Epithelial cell of prostate (primary cell): Measurements from ENCODE around the gene MED29.

ENCODE experiments used
- DNase-seq: peaks from one replicate; pipeline ENCODE4 v3.0.0-alpha.2; 2011; ENCODE audit warnings: low read depth, low spot score
- H3K27ac ChIP-seq: fragments of 450-650 bp; 2 replicates; pipeline ENCODE4 v1.5.1; 2017; ENCODE audit warnings: mild to moderate bottlenecking

Gene MED29

DNA sequence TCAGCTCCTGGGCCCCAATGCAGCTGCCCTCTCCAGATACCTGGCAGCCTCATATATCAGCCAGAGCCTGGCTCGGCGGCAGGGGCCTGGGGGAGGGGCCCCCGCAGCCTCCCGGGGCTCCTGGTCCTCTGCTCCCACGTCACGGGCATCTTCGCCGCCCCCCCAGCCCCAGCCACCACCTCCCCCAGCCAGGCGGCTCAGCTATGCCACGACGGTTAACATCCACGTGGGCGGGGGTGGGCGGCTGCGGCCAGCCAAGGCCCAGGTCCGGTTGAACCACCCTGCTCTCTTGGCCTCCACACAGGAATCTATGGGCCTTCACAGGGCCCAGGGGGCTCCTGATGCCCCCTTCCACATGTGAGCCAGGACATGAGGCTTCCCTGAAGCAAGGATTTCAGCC lies 33.8 kb downstream of the MED29 start:
- DNase-seq: no peak
- no peak overlapping the region for H3K27ac ChIP-seq

DNA sequence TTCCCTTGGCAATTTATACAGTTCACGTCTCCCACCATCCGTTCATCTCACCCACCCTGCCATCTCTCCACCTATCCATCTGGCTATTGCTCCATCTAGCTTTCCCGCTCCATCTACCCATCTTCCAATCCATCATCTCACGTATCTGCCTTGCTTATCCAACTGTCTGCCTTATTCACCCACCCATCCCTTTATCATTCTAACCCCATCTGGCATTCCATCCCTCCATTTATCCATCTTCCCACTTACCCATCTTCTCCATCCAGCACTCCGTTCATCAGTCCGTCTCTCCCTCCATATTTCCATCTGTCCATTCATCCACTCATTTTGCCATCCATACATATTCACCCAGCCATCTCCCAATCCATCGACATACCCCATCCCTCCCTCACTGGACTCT lies 34.6 kb downstream of the MED29 start:
- no peak for DNase-seq
- H3K27ac ChIP-seq: no peak overlapping the region

DNA sequence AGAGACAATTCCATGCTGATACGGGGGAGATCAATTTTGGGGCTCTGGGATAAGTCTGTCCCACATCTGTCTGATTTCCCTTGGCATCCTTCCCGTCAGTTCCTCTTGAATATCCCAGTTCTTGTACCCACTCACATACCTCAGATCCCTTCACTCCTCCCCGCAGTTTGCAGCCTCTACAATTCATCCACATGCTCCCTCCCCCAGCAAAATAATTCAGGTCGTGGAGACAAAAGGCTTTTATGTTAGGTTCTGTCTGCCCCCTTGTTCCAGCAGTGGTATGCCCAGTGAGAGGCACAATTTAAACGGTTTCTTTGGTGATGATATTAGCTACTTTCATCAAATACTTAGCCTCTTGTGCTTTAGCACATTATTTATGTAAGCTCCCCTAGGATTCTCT lies 35.0 kb downstream of the MED29 start:
- H3K27ac ChIP-seq: no peak overlapping the region
- no peak for DNase-seq

- H3K27ac ChIP-seq: no peak overlapping the region
- DNase-seq: no peak
Measured at GRCh38 chr19:39427707-39428106, 36.5 kb downstream of the MED29 start.

DNA sequence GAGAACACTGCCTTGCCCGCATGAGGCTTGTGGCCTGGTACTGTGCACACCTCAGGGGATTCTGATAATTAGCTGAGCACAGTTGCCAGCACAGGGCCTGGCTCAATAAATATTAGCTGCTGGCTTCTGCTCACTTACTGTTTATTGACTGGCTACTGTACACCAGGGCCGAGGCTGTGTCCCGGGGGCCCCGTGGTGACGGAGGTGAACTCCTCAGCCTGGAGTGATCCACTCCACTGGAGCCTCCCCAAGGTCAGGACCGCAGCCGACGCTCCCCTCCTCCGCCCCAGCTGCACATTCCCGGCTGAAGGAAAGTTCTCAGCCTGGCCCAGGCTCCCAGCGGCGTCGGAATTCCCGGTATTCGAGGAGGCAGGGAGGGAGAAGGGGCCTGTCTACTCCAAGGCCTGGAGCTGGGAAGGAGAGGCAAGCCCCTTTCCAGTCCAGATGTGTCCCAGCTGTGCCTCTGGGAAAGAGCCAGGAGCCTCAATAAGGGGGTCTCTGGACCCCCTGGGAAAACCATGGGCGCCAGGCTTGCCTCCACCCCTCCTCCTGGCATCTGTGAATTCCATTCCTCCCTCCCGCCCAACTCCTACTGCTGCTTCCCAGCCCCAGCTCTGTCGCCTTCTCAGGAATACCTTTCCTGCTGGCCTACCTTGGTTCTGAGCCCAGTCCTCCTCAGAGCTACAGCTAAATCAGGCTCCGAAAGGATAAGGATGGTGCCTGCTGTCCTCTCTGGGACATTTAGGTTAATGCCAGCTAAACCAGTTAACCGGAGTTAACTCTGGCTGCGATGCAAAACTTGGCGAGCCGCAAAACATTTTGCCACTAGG lies 37.3 kb downstream of the MED29 start:
- H3K27ac ChIP-seq: no peak overlapping the region
- no peak for DNase-seq

- DNase-seq: no peak
- peak overlapping the region; percentile 69 for H3K27ac ChIP-seq
Measured at GRCh38 chr19:39430675-39431593, 39.8 kb downstream of the MED29 start.

GRCh38 chr19:39432677-39433025 lies 41.5 kb downstream of the MED29 start:
- no peak for DNase-seq

DNA sequence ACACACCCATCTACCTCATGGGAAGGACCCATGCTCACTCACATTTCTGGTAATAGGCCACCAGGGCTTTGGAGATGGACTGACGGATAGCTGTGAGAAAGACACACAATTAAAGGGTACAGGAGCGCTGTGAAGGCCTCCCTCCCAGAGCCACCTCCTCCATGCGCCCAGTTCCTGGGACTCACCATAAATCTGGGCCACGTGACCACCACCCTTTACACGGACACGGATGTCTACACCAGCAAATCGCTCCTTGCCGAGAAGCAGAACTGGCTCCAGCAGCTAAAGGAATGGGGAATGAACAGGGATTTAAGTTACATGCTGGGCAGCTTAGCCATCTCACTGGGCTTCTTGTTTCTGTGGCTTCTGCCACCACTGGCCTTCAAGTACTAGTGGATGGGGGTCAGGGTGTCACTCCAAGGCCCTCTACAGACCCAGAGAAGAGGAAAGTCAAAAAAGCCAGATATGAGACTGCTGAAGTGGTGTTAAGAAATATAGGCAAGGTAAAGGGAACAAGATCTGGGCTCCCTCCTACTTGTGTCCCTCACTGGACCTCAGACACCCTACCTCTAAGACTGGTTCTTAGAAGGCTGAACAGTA lies 42.4 kb downstream of the MED29 start:
- DNase-seq: no peak
- H3K27ac ChIP-seq: peak overlapping the region; percentile 73

More at GRCh38 chr19:39432677-39433025, 41.5 kb downstream of the MED29 start:
- H3K27ac ChIP-seq: peak overlapping the region; percentile 69

GRCh38 chr19:39434123-39435076 lies 43.2 kb downstream of the MED29 start:
- no peak for DNase-seq
- H3K27ac ChIP-seq: peak overlapping the region; percentile 73

DNA sequence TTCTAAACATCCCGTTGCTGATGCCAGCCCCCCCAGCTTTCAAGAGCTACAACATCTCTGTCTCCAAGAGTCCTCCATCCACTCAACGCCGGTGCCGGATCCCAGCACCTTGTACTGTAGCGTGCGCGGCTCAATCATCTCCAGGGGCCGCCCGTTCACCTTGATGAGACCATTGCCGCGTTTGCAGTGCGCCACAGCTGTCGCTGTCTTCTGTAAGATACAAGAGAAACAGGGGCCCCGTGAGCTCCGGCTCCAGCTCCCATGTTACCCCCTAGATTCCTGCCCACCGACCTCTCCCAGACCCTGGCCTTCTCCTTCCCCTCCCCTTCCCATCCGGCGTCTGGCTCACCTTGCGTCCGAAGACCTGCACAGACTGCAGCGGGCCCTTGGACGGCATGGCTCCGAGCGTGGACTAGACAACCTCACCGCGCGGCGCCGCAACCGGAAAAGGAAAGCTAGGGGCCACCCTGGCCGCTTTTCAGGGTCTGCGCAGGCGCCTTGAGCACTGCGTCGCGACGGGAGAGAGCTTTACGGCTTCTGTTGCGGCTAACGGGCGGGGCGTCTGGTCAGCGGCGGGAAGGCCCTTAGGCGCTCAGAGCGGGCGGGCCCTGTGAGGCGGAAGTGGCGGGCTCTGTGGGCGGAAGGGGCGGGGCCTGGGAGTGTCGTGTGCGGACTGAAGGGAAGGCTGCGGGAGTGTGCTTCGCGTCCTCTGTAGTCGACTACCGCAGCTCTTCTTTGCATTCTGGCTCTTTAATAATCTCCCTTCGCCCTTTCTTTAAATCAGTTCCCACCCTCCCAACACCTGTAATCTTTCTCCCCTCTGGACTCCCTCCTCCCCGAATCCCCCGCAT lies 44.5 kb downstream of the MED29 start, which contains the start of gene RPS16:
Gene RPS16, minus strand, starts transcription at position 451 of the 851 bp plus-strand sequence. Its CDS starts 54 bp downstream, at position 397.
- H3K27ac ChIP-seq: peak within 1 kb of the TSS; percentile 73
- peak; percentile 83 for DNase-seq

DNA sequence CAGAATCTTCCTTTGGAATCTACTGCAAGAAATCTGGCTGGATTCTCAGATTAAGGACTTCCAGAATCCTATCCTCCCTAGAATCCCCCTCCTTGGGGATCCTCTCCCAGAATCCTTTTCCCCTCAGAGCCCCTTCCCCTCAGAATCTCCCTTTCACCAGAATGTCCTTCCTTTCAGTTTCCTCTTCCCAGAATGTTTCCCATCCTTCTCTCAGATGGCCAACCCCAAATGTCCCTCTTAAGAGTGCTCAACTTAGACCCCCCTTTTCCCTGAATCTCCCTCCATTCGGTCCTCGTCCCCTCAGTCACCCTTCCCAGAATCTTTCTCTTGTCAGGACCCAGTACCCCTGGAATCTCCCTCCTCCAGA lies 45.2 kb downstream of the MED29 start:
- DNase-seq: no peak
- peak overlapping the region; percentile 73 for H3K27ac ChIP-seq

DNA sequence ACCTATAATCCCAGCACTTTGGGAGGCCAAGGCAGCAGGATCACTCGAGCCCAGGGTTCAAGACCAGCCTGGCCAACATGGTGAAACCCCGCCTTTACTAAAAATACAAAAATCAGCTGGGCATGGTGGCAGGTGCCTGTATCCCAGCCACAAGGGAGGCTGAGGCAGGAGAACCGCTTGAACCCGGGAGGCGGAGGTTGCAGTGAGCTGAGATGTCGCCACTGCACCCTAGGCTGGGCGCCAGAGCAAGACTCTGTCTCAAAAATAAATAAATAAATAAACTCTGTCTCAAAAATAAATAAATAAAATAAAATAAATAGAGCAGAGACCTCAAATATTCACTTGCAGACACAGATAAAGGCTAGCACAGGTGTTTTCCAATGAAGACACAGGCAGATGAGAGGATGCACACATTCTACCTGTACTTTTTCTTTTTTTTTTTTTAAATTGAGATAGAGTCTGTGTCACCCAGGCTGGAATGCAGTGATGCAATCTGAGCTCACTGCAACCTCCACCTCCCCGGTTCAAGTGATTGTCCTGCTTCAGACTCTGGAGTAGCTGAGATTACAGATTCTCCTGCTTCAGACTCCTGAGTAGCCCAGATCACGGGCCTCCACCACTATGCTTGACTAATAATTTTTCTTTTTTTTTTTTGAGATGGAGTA lies 47.2 kb downstream of the MED29 start:
- peak overlapping the region; percentile 46 for H3K27ac ChIP-seq
- no peak for DNase-seq

DNA sequence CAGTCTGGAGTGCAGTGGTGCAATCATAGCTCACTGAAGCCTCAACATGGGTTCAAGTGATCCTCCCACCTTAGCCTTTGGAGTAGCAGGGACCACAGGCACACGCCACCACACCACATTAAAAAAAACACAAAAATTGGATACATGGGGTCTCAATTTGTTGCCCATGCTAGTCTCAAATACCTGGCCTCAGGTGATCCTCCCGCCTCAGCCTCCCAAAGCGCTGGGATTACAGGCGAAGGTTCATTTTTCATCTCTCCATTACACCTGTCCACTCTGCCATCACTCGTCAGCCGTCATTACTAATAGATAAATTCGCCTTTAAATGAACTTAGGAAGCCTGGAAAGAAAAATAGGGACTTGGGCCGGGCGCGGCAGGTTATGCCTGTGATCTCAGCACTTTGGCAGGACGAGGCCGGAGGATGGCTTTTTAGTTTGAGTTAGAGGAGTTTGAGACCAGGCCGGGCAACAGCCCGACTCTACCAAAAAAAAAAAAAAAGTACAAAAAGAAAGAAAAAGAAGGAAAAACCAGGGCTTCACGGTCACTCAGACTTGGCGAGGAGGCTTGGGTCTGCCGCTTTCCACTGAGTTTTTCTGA lies 53.5 kb downstream of the MED29 start:
- H3K27ac ChIP-seq: peak overlapping the region; percentile 77
- DNase-seq: no peak

- H3K27ac ChIP-seq: peak within 1 kb of the TSS; percentile 77
- DNase-seq: peak; percentile 91
Measured at GRCh38 chr19:39445196-39446111, 54.3 kb downstream of the MED29 start, which contains the start of gene SUPT5H. Gene SUPT5H, plus strand, starts transcription at chr19:39445582. Its CDS starts 309 bp downstream, at chr19:39445891.

DNA sequence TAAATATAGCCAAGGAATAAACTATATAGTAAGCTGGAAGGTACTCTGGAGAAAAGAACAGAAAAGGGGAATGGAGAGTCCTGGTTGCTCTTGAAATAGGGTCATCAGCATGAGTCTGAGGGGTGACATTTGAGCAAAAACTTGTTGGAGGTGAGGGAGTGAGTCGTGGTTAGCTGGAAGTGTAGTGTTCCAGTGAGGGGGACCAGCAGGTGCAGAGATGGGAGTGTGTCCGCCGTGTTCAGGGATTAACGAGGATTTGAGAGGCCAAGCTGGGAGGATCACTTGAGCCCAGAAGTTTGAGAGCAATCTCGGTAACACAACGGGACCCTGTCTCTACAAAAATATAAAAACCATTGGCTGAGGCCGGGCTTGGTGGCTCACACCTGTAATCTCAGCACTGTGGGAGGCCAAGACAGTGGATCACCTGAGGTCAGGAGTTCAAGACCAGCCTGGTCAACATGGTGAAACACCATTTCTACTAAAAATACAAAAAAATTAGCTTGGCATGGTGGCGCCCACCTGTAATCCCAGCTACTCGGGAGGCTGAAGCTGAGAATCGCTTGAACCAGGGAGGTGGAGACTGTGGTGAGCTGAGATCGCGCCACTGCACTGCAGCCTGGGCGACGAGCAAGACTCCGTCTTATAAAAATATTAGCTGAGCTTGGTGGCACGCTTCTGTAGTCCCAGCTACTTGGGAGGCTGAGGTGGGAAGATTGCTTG lies 55.3 kb downstream of the MED29 start:
- DNase-seq: no peak
- peak overlapping the region; percentile 77 for H3K27ac ChIP-seq

DNA sequence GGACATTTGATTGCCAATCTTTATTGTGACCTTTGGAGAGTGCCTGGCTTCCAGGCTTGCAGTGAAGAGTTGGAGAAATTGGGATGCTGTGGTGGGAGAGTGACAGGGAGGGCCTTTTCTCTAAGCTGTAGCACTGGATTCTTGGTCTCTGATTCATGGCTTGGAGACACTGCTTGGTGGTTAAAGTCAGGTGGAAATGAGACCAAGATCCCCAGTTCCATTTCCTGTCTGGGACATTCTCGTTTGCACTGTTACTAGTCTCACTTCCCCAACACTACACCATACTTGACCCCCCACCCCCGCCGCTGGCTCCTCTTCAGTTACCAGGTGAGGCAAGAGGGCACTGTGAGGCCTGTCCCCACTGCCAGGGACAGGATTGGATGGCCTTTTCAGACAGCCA lies 57.1 kb downstream of the MED29 start:
- peak; percentile 22 for DNase-seq
- peak overlapping the region; percentile 76 for H3K27ac ChIP-seq
